GM12878 (cell line): ENCODE measurements around the gene TMEM50B. TPM values are rescaled to one million over a fixed set of nuclear protein-coding genes. Genes with fewer than 3 reads are reported as not detected.

Experiments used
- BCL3 ChIP-seq: IDR thresholded peaks from 2 replicates; pipeline ENCODE4 v1.6.1; 2011; ENCODE audit warnings: borderline replicate concordance, low read depth, mild to moderate bottlenecking, moderate library complexity, low read length; ENCODE audit not compliant: insufficient read depth, poor library complexity, severe bottlenecking
- BRCA1 ChIP-seq: IDR thresholded peaks from 2 replicates; pipeline ENCODE4 v1.6.1; 2011; ENCODE audit warnings: low read depth, low read length, improper control_type of control experiment
- CBX5 ChIP-seq: sonication (generic); IDR thresholded peaks from 2 replicates; pipeline ENCODE4 v1.6.1; 2016; ENCODE audit warnings: low read depth, moderate library complexity, mild to moderate bottlenecking, inconsistent platforms
- DPF2 ChIP-seq: fragments of 450-650 bp; IDR thresholded peaks from 2 replicates; pipeline ENCODE4 v1.6.1; 2017; ENCODE audit warnings: mild to moderate bottlenecking
- EED ChIP-seq: sonication (generic); IDR thresholded peaks from 2 replicates; pipeline ENCODE4 v1.6.1; 2016; ENCODE audit warnings: antibody characterized with exemption, low read depth
- ELK1 ChIP-seq: IDR thresholded peaks from 2 replicates; pipeline ENCODE4 v1.6.1; 2012; ENCODE audit warnings: low read depth, low read length, improper control_type of control experiment
- EZH2 ChIP-seq: IDR thresholded peaks from 2 replicates; pipeline ENCODE4 v1.6.1; 2012; ENCODE audit warnings: low read depth, mild to moderate bottlenecking, control low read depth, inconsistent platforms, low read length, borderline replicate concordance; ENCODE audit not compliant: control insufficient read depth
- GABPA ChIP-seq: IDR thresholded peaks from 2 replicates; pipeline ENCODE4 v1.6.1; 2014; ENCODE audit warnings: antibody characterized with exemption, low read depth, mild to moderate bottlenecking, inconsistent platforms
- MEF2A ChIP-seq: IDR thresholded peaks from 2 replicates; pipeline ENCODE4 v1.6.1; 2011; ENCODE audit warnings: low read depth, mild to moderate bottlenecking, low read length, moderate library complexity; ENCODE audit not compliant: insufficient read depth
- MEF2B ChIP-seq: fragments of 450-650 bp; IDR thresholded peaks from 2 replicates; pipeline ENCODE4 v1.6.1; 2018; ENCODE audit warnings: mild to moderate bottlenecking, moderate library complexity; ENCODE audit not compliant: partially characterized antibody, poor library complexity, severe bottlenecking
- MXI1 ChIP-seq: fragments of 150-350 bp; IDR thresholded peaks from 2 replicates; pipeline ENCODE4 v1.6.1; 2011; ENCODE audit warnings: low read depth, mild to moderate bottlenecking, inconsistent platforms, low read length, improper control_type of control experiment
- PML ChIP-seq: IDR thresholded peaks from 2 replicates; pipeline ENCODE4 v1.6.1; 2012; ENCODE audit warnings: low read length, inconsistent platforms
- POU2F2 ChIP-seq: IDR thresholded peaks from 3 replicates; pipeline ENCODE4 v1.6.1; 2011; ENCODE audit warnings: low read depth, mild to moderate bottlenecking, low read length, borderline replicate concordance
- SKIL ChIP-seq: fragments of 450-650 bp; IDR thresholded peaks from 2 replicates; pipeline ENCODE4 v1.6.1; 2017; ENCODE audit warnings: mild to moderate bottlenecking, low read depth, inconsistent platforms; ENCODE audit not compliant: poor library complexity, severe bottlenecking
- TBL1XR1 ChIP-seq: IDR thresholded peaks from 2 replicates; pipeline ENCODE4 v1.6.1; 2012; ENCODE audit warnings: low read depth, low read length, improper control_type of control experiment
- YBX1 ChIP-seq: fragments of 450-650 bp; IDR thresholded peaks from 2 replicates; pipeline ENCODE4 v1.6.1; 2016; ENCODE audit warnings: antibody characterized with exemption
- polyA plus RNA-seq, 11 experiments: library from polyadenylated mRNA; depleted of rRNA in 4 of 11; unstranded in 6 of 11; stranded (reverse) in 5 of 11; fragments of >200 nt; fragmentation: Nextera tagmentation in 4 of 11; fragmentation: Illumina TruSeq in 1 of 11; extraction: Ambion mirVana in 4 of 11; extraction: Trizol in 1 of 11; gene quantifications; 1 replicate in 1 of 11; 2 replicates in 10 of 11; pipeline versions ENCODE4 v1.2.1 to v1.2.3, GENCODE V29; 2011 to 2016; ENCODE audit warnings: inconsistent platforms in 2 of 11, missing spikeins in 2 of 11, low read depth in 1 of 11
- total RNA-seq, 4 experiments: library from RNA; depleted of rRNA in 3 of 4; stranded (reverse); fragments of >200 nt in 3 of 4; fragmentation: Illumina TruSeq in 1 of 4; extraction: Trizol in 1 of 4; gene quantifications; 2 replicates each; pipeline versions ENCODE4 v1.2.1 to v1.2.3, GENCODE V29; 2013 to 2021
- TF ChIP-seq, protein P1 (sequence below): IDR thresholded peaks from 2 replicates; pipeline ENCODE4 v1.6.1; 2011; ENCODE audit warnings: borderline replicate concordance, low read depth, mild to moderate bottlenecking, moderate library complexity, mixed read lengths, low read length; ENCODE audit not compliant: insufficient read depth; ENCODE audit errors: extremely low read length
- TF ChIP-seq, protein P2 (sequence below): fragments of 450-650 bp; IDR thresholded peaks from 2 replicates; pipeline ENCODE4 v1.6.1; 2017; ENCODE audit warnings: mild to moderate bottlenecking, moderate library complexity

Gene TMEM50B
- total and polyA plus RNA-seq, 10 of the 15 experiments (the other 5 are each of a cell fraction or from before 2014, with no cell fraction given) = 12.1 to 42.1 (median 18.2) TPM

GRCh38 chr21:33479679-33480480 lies at the start of gene TMEM50B (continued):
- TF ChIP-seq SKIL (no peak), CBX5 (no peak), BRCA1 (no peak), DPF2 (peak; percentile 47), EED (peak; percentile 38; the same call in 1 of the 2 replicates), MEF2B (peak; percentile 49), YBX1 (no peak), MEF2A (no peak), MXI1 (0 out of 2 replicates have a peak, but pooled peaks have one; percentile 40), EZH2 (no peak), POU2F2 (peak; percentile 65), TBL1XR1 (0 out of 2 replicates have a peak, but pooled peaks have one; percentile 16), BCL3 (no peak), GABPA (no peak), PML (peak; percentile 62; the same call in 1 of the 2 replicates), ELK1 (0 out of 2 replicates have a peak, but pooled peaks have one; percentile 12)
- TF ChIP-seq, protein P1, sequence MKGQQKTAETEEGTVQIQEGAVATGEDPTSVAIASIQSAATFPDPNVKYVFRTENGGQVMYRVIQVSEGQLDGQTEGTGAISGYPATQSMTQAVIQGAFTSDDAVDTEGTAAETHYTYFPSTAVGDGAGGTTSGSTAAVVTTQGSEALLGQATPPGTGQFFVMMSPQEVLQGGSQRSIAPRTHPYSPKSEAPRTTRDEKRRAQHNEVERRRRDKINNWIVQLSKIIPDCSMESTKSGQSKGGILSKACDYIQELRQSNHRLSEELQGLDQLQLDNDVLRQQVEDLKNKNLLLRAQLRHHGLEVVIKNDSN = peak; percentile 5
- TF ChIP-seq, protein P2, sequence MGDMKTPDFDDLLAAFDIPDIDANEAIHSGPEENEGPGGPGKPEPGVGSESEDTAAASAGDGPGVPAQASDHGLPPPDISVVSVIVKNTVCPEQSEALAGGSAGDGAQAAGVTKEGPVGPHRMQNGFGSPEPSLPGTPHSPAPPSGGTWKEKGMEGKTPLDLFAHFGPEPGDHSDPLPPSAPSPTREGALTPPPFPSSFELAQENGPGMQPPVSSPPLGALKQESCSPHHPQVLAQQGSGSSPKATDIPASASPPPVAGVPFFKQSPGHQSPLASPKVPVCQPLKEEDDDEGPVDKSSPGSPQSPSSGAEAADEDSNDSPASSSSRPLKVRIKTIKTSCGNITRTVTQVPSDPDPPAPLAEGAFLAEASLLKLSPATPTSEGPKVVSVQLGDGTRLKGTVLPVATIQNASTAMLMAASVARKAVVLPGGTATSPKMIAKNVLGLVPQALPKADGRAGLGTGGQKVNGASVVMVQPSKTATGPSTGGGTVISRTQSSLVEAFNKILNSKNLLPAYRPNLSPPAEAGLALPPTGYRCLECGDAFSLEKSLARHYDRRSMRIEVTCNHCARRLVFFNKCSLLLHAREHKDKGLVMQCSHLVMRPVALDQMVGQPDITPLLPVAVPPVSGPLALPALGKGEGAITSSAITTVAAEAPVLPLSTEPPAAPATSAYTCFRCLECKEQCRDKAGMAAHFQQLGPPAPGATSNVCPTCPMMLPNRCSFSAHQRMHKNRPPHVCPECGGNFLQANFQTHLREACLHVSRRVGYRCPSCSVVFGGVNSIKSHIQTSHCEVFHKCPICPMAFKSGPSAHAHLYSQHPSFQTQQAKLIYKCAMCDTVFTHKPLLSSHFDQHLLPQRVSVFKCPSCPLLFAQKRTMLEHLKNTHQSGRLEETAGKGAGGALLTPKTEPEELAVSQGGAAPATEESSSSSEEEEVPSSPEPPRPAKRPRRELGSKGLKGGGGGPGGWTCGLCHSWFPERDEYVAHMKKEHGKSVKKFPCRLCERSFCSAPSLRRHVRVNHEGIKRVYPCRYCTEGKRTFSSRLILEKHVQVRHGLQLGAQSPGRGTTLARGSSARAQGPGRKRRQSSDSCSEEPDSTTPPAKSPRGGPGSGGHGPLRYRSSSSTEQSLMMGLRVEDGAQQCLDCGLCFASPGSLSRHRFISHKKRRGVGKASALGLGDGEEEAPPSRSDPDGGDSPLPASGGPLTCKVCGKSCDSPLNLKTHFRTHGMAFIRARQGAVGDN = peak; percentile 32
